Endothelial cell of umbilical vein (primary cell): ENCODE data around the gene CBY2. TPM values are rescaled to one million over a fixed set of nuclear protein-coding genes. Genes with fewer than 3 reads are reported as not detected.
"Not testable (repeated sequence)": the region's sequence is repeated elsewhere in the genome, so short reads cannot be mapped to it uniquely, and the experiment has no call there.

ENCODE experiments used
- BruUV-seq: library from RNA; stranded (reverse); fragments of 400-500 nt; replicated peaks from 2 replicates; lab custom pipeline; 2021; lab: Mats Ljungman, UMichigan
- CTCF ChIA-PET: fragments of 300-600, 350-600 bp; sonication (Branson Sonifier 250); formaldehyde crosslinking; loops from one replicate; lab custom pipeline; 2021; ENCODE audit warnings: antibody characterized with exemption, inconsistent platforms; lab: Charles Lee
- POLR2A ChIA-PET: fragments of 300-600, 350-600 bp; sonication (Branson Sonifier 250); formaldehyde crosslinking; loops from one replicate; lab custom pipeline; 2021; ENCODE audit warnings: antibody characterized with exemption, inconsistent platforms; lab: Charles Lee
- DNase-seq: peaks from one replicate; pipeline ENCODE4 v3.0.0-alpha.2; 2011; ENCODE audit warnings: low read depth, low spot score
- FAIRE-seq: peaks from 2 replicates; lab custom pipeline; 2011; peaks lifted over from hg19 to GRCh38; lab: Jason Lieb, UNC
- H2AFZ ChIP-seq: 2 replicates; pipeline ENCODE4 v1.6.0; 2012; ENCODE audit warnings: low read depth, low read length, control low read depth, inconsistent platforms
- H3K27ac ChIP-seq: 2 replicates; pipeline ENCODE4 v1.5.1; 2011; ENCODE audit warnings: low read depth, mild to moderate bottlenecking, control low read depth, low read length, moderate library complexity; ENCODE audit not compliant: insufficient read depth
- H3K27me3 ChIP-seq, 2 experiments: 2 replicates each; pipeline versions ENCODE4 v1.6.0 to v1.6.1; 2011; ENCODE audit warnings: low read length in 2 of 2, mixed read lengths in 1 of 2; ENCODE audit not compliant: control insufficient read depth in 2 of 2, insufficient read depth in 2 of 2
- H3K36me3 ChIP-seq, 2 experiments: 2 replicates in 1 of 2; 3 replicates in 1 of 2; pipeline ENCODE4 v1.5.1; 2011; ENCODE audit warnings: low read length in 2 of 2, mild to moderate bottlenecking in 1 of 2, moderate library complexity in 1 of 2; ENCODE audit not compliant: control insufficient read depth in 2 of 2, insufficient read depth in 2 of 2; ENCODE audit errors: extremely low read depth in 1 of 2
- H3K4me1 ChIP-seq: 3 replicates; pipeline ENCODE4 v1.5.1; 2011; ENCODE audit warnings: mild to moderate bottlenecking, low read length; ENCODE audit not compliant: control insufficient read depth, insufficient read depth; ENCODE audit errors: extremely low read depth
- H3K4me2 ChIP-seq: 2 replicates; pipeline ENCODE4 v1.6.1; 2011; ENCODE audit warnings: low read length, control low read depth, mixed read lengths; ENCODE audit not compliant: insufficient read depth
- H3K4me3 ChIP-seq, 3 experiments: fragments of 200-600 bp in 1 of 3; sonication (generic), shearing (Covaris generic) in 1 of 3; replicated peaks in 1 of 3; 2 replicates each; pipeline ENCODE4 v1.5.1; 2011 to 2016; ENCODE audit warnings: control low read depth in 3 of 3, low read length in 3 of 3, mild to moderate bottlenecking in 2 of 3, inconsistent platforms in 1 of 3, low read depth in 1 of 3, moderate library complexity in 1 of 3; ENCODE audit not compliant: insufficient read depth in 1 of 3
- H3K79me2 ChIP-seq: 2 replicates; pipeline ENCODE4 v1.6.0; 2012; ENCODE audit warnings: low read length, inconsistent platforms; ENCODE audit not compliant: control insufficient read depth, insufficient read depth
- H3K9ac ChIP-seq: replicated peaks from 2 replicates; pipeline ENCODE3; 2011; ENCODE audit warnings: low read length, control low read depth; ENCODE audit not compliant: insufficient read depth; ENCODE audit errors: extremely low read depth
- H3K9me1 ChIP-seq: replicated peaks from 3 replicates; pipeline ENCODE4 v1.6.0; 2011; ENCODE audit warnings: mild to moderate bottlenecking, low read length; ENCODE audit not compliant: control insufficient read depth, insufficient read depth; ENCODE audit errors: extremely low read depth
- H3K9me3 ChIP-seq: replicated peaks from 2 replicates; pipeline ENCODE4 v1.5.1; 2012; ENCODE audit warnings: low read length, inconsistent platforms; ENCODE audit not compliant: control insufficient read depth, insufficient read depth
- H4K20me1 ChIP-seq: replicated peaks from 2 replicates; pipeline ENCODE3; 2011; ENCODE audit warnings: mild to moderate bottlenecking, low read length; ENCODE audit not compliant: control insufficient read depth, insufficient read depth; ENCODE audit errors: extremely low read depth
- CTCF ChIP-seq, 2 donors: IDR thresholded peaks; 1 replicate in 1 of 2; 2 replicates in 1 of 2; pipeline ENCODE4 v1.5.1; 2011; ENCODE audit warnings: low read length in 2 of 2, mild to moderate bottlenecking in 2 of 2, moderate library complexity in 2 of 2, control low read depth in 1 of 2, inconsistent platforms in 1 of 2, low read depth in 1 of 2; ENCODE audit not compliant: insufficient read depth in 1 of 2; ENCODE audit errors: extremely low read depth in 1 of 2
- EZH2 ChIP-seq: IDR thresholded peaks from 2 replicates; pipeline ENCODE4 v1.6.1; 2012; ENCODE audit warnings: borderline replicate concordance, low read depth, mild to moderate bottlenecking, moderate library complexity, low read length, inconsistent platforms; ENCODE audit not compliant: severe bottlenecking
- FOS ChIP-seq: IDR thresholded peaks from 2 replicates; pipeline ENCODE4 v1.6.1; 2011; ENCODE audit warnings: mild to moderate bottlenecking, low read length, moderate library complexity, borderline replicate concordance; ENCODE audit not compliant: insufficient read depth
- GATA2 ChIP-seq: IDR thresholded peaks from 2 replicates; pipeline ENCODE4 v1.7.0; 2011; ENCODE audit warnings: low read depth, mild to moderate bottlenecking, moderate library complexity, mixed read lengths, low read length; ENCODE audit not compliant: insufficient read length, insufficient read depth
- JUN ChIP-seq: IDR thresholded peaks from 2 replicates; pipeline ENCODE4 v1.6.1; 2011; ENCODE audit warnings: borderline replicate concordance, low read depth; ENCODE audit not compliant: insufficient read length, insufficient read depth
- MYC ChIP-seq: IDR thresholded peaks from one replicate; pipeline ENCODE4 v1.6.1; 2011; ENCODE audit warnings: mild to moderate bottlenecking, low read depth, low read length
- POLR2A ChIP-seq: IDR thresholded peaks from 2 replicates; pipeline ENCODE4 v1.6.1; 2012; ENCODE audit warnings: low read depth, mild to moderate bottlenecking, control low read depth, low read length
- POLR2AphosphoS5 ChIP-seq: IDR thresholded peaks from 2 replicates; pipeline ENCODE4 v1.6.1; 2012; ENCODE audit warnings: low read depth, mild to moderate bottlenecking, control low read depth, low read length, moderate library complexity; ENCODE audit not compliant: insufficient read depth
- dilution Hi-C: fragments of 300-500 bp; cut with MboI; formaldehyde crosslinking; loops from one replicate; pipeline ENCODE4 v1.15.0; 2019; ENCODE audit warnings: low sequenced_read_pairs; ENCODE audit not compliant: extremely low pct_ligation_motif_present
- intact Hi-C: fragments of 100-400 bp; cut with micrococcal nuclease; formaldehyde crosslinking; loops from one replicate; pipeline ENCODE4 v1.10.0; 2022
- polyA plus RNA-seq, 4 experiments: library from polyadenylated mRNA; depleted of rRNA in 3 of 4; stranded (reverse) in 3 of 4; unstranded in 1 of 4; fragments of >200 nt; gene quantifications; 2 replicates each; pipeline versions ENCODE4 v1.2.1 to v1.2.3, GENCODE V29; 2011 to 2012; ENCODE audit warnings: missing spikeins in 1 of 4
- total RNA-seq: library from RNA; stranded (reverse); gene quantifications from 2 replicates; pipeline ENCODE4 v1.2.3, GENCODE V29; 2021
- TF ChIP-seq, protein P1 (sequence below): IDR thresholded peaks from 2 replicates; pipeline ENCODE4 v1.6.1; 2011; ENCODE audit not compliant: insufficient read depth, insufficient read length

CBY2 gene
- total and polyA plus RNA-seq, 2 donors (not counting 3 experiments of a cell fraction or from before 2014, with no cell fraction given) = not detected

GRCh38 chr13:45659536-45659935 lies 42.6 kb upstream of the CBY2 start:
- Histone ChIP-seq H3K27me3 (no peaks in the 10 kb centered on the region), H3K9me3 (no peaks in the 10 kb centered on the region), H3K9ac (no peak overlapping the region), H3K79me2 (no peaks in the 10 kb centered on the region), H3K9me1 (no peaks in the 10 kb centered on the region), H3K36me3 (no peaks in the 10 kb centered on the region), H4K20me1 (no peaks in the 10 kb centered on the region), H3K4me2 (no peak overlapping the region), H3K4me3 (no peak overlapping the region), H3K4me1 (no peaks in the 10 kb centered on the region), H3K27ac (no peak overlapping the region), H2AFZ (no peak overlapping the region)
- CTCF ChIA-PET = no interaction called here
- dilution Hi-C loops (no loop called here), intact Hi-C loops (no loop called here)
- BruUV-seq = no TSS peak
- FAIRE-seq (no peak), DNase-seq (no peak)
- POLR2A ChIA-PET = no interaction called here
- no peak for TF ChIP-seq JUN
- TF ChIP-seq, protein P1, sequence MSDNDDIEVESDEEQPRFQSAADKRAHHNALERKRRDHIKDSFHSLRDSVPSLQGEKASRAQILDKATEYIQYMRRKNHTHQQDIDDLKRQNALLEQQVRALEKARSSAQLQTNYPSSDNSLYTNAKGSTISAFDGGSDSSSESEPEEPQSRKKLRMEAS = no peak
- TF ChIP-seq POLR2A = no peak
- no peak for TF ChIP-seq FOS
- TF ChIP-seq EZH2 = no peak
- TF ChIP-seq MYC = no peak
- TF ChIP-seq POLR2AphosphoS5 = no peak
- TF ChIP-seq CTCF (IDR thresholded peaks at IDR 0.05; ENCODE audit: extremely low read depth in 1 of 2, insufficient read depth in 1 of 2, low read depth in 1 of 2, low read length in 2 of 2) = no peak
- TF ChIP-seq GATA2 = no peak

- intact Hi-C loops = not testable (repeated sequence)
These were observed 41.7 kb upstream of the CBY2 start for GRCh38 chr13:45660458-45660857.

More at GRCh38 chr13:45660458-45660857, 41.7 kb upstream of the CBY2 start:
- H3K27ac ChIP-seq, dilution Hi-C loops, H3K79me2 ChIP-seq, BruUV-seq, CTCF ChIA-PET, H3K4me1 ChIP-seq, H3K9ac ChIP-seq, H4K20me1 ChIP-seq, H2AFZ ChIP-seq, H3K27me3 ChIP-seq, H3K4me2 ChIP-seq, H3K36me3 ChIP-seq, H3K9me3 ChIP-seq, POLR2A ChIA-PET, H3K4me3 ChIP-seq, DNase-seq, FAIRE-seq, H3K9me1 ChIP-seq: not testable (repeated sequence)
